K562 (cell line): Measurements from ENCODE around the gene ERAL1. TPM values are rescaled to one million over a fixed set of nuclear protein-coding genes. Genes with fewer than 3 reads are reported as not detected.
A peak's percentile ranks its signal among the peaks of the same experiment; 100 is the strongest.

Experiments
- ATAC-seq: fragments of 200-7000 bp; cut with Tn5 transposase; 3 replicates; pipeline ENCODE4 v1.9.1; 2020; ENCODE audit warnings: moderate library complexity
- BruUV-seq: library from RNA; stranded (reverse); fragments of 400-500 nt; replicated peaks from 2 replicates; lab custom pipeline; 2021; lab: Mats Ljungman, UMichigan
- CTCF ChIA-PET: fragments of 300-600 bp; formaldehyde crosslinking; extraction: SDS; loops from one replicate; lab custom pipeline; 2021; ENCODE audit warnings: low intra/inter-chr PET ratio; lab: Yijun Ruan, JAX
- POLR2A ChIA-PET: fragments of 300-600, 350-650 bp; sonication (Branson Sonifier 250); formaldehyde crosslinking; extraction: SDS; loops from one replicate; lab custom pipeline; 2021; ENCODE audit warnings: antibody characterized with exemption, inconsistent platforms; lab: Yijun Ruan, JAX
- DNase-seq, 4 experiments: peaks; one replicate each; pipeline versions ENCODE4 v3.0.0 to v3.0.0-alpha.2; 2011 to 2018; ENCODE audit warnings: low spot score in 3 of 4, mixed read lengths in 3 of 4; ENCODE audit errors: extremely low read depth in 1 of 4
- FAIRE-seq: peaks from 2 replicates; lab custom pipeline; 2011; peaks lifted over from hg19 to GRCh38; lab: Jason Lieb, UNC
- H2AFZ ChIP-seq: 2 replicates; pipeline ENCODE4 v1.6.0; 2011; ENCODE audit warnings: low read depth, low read length, control low read depth, inconsistent platforms
- H3K27ac ChIP-seq: fragments of 200-600 bp; 3 replicates; pipeline ENCODE4 v1.8.0; 2011; ENCODE audit warnings: low read depth, mild to moderate bottlenecking, control low read depth, inconsistent platforms, low read length, moderate library complexity, mixed read lengths; ENCODE audit errors: extremely low read depth
- H3K27me3 ChIP-seq, 2 experiments: fragments of 300-600 bp in 1 of 2; 2 replicates in 1 of 2; 3 replicates in 1 of 2; pipeline versions ENCODE4 v1.6.0 to v1.8.0; 2011; ENCODE audit warnings: inconsistent platforms in 2 of 2, low read length in 2 of 2, mild to moderate bottlenecking in 1 of 2, mixed read lengths in 1 of 2, moderate library complexity in 1 of 2; ENCODE audit not compliant: control insufficient read depth in 2 of 2, insufficient read depth in 2 of 2
- H3K36me3 ChIP-seq: fragments of 300-600 bp; 3 replicates; pipeline ENCODE4 v1.8.0; 2011; ENCODE audit warnings: mild to moderate bottlenecking, low read length, inconsistent platforms; ENCODE audit not compliant: control insufficient read depth, insufficient read depth
- H3K4me1 ChIP-seq, 2 experiments: fragments of 200-600 bp in 1 of 2; replicated peaks in 1 of 2; 2 replicates in 1 of 2; 3 replicates in 1 of 2; pipeline versions ENCODE4 v1.5.1 to v1.8.0; 2011; ENCODE audit warnings: inconsistent platforms in 2 of 2, low read length in 2 of 2, mild to moderate bottlenecking in 1 of 2, mixed read lengths in 1 of 2, moderate library complexity in 1 of 2; ENCODE audit not compliant: control insufficient read depth in 2 of 2, insufficient read depth in 2 of 2
- H3K4me2 ChIP-seq: 2 replicates; pipeline ENCODE4 v1.6.1; 2011; ENCODE audit warnings: low read length, control low read depth, inconsistent platforms, mixed read lengths; ENCODE audit not compliant: insufficient read depth
- H3K4me3 ChIP-seq: fragments of 200-600 bp; sonication (generic), shearing (Covaris generic); 2 replicates; pipeline ENCODE4 v1.5.1; 2016; ENCODE audit warnings: control low read depth, inconsistent platforms
- H3K79me2 ChIP-seq: fragments of 200-600 bp; 3 replicates; pipeline ENCODE4 v1.8.0; 2011; ENCODE audit warnings: low read length, inconsistent platforms; ENCODE audit not compliant: control insufficient read depth, insufficient read depth
- H3K9ac ChIP-seq, 2 experiments: 2 replicates each; pipeline versions ENCODE4 v1.6.0 to v1.6.1; 2011; ENCODE audit warnings: low read depth in 2 of 2, low read length in 2 of 2, control low read depth in 1 of 2, inconsistent platforms in 1 of 2, mild to moderate bottlenecking in 1 of 2, mixed read lengths in 1 of 2; ENCODE audit not compliant: insufficient read depth in 1 of 2
- H3K9me1 ChIP-seq: one replicate; pipeline ENCODE4 v1.6.0; 2011; ENCODE audit warnings: inconsistent platforms, mild to moderate bottlenecking, low read length, moderate library complexity; ENCODE audit not compliant: control insufficient read depth, insufficient read depth
- H3K9me3 ChIP-seq: replicated peaks from 2 replicates; pipeline ENCODE4 v1.5.1; 2011; ENCODE audit warnings: low read depth, low read length, inconsistent platforms; ENCODE audit not compliant: control insufficient read depth, insufficient read depth
- H4K20me1 ChIP-seq: replicated peaks from 2 replicates; pipeline ENCODE4 v1.6.1; 2011; ENCODE audit warnings: low read length, inconsistent platforms, mixed read lengths; ENCODE audit not compliant: control insufficient read depth, insufficient read depth
- CAMTA2 ChIP-seq: fragments of 250-450 bp; sonication (Bioruptor Pico); conservative IDR thresholded peaks from 2 replicates; pipeline ENCODE4 v1.5.1; 2022
- CEBPG ChIP-seq, 3 experiments: fragments of 200-800 bp in 1 of 3; sonication (Bioruptor generic) in 1 of 3; sonication (generic) in 1 of 3; formaldehyde crosslinking in 1 of 3; IDR thresholded peaks in 2 of 3; conservative IDR thresholded peaks in 1 of 3; 2 replicates each; pipeline versions ENCODE4 v1.6.1 to v1.8.0; 2016 to 2022; ENCODE audit warnings: missing compliant biosample characterization in 2 of 3, missing genetic modification characterization in 2 of 3, mild to moderate bottlenecking in 1 of 3, missing genetic modification reagents in 1 of 3
- CXXC5 ChIP-seq: fragments of 250-450 bp; sonication (Bioruptor Pico); IDR thresholded peaks from 2 replicates; pipeline ENCODE4 v1.8.0; 2022; ENCODE audit warnings: inconsistent platforms, mild to moderate bottlenecking, moderate library complexity
- HMGN3 ChIP-seq: IDR thresholded peaks from 2 replicates; pipeline ENCODE4 v1.6.1; 2011; ENCODE audit warnings: borderline replicate concordance, low read depth, mild to moderate bottlenecking, mixed read lengths, low read length; ENCODE audit not compliant: insufficient read length; ENCODE audit errors: extremely low read depth
- LCOR ChIP-seq: sonication (generic); formaldehyde crosslinking; IDR thresholded peaks from 2 replicates; pipeline ENCODE4 v1.8.0; 2022; ENCODE audit warnings: mild to moderate bottlenecking, missing genetic modification reagents
- NR1H2 ChIP-seq: sonication (generic); formaldehyde crosslinking; IDR thresholded peaks from 2 replicates; pipeline ENCODE4 v1.4.0; 2020; ENCODE audit warnings: mild to moderate bottlenecking, missing genetic modification reagents
- POLR2G ChIP-seq: fragments of 200-400 bp; formaldehyde crosslinking; IDR thresholded peaks from 2 replicates; pipeline ENCODE4 v1.6.1; 2017; ENCODE audit warnings: low read depth, mild to moderate bottlenecking, antibody characterized with exemption, low read length, moderate library complexity
- PURB ChIP-seq: sonication (generic); formaldehyde crosslinking; IDR thresholded peaks from 2 replicates; pipeline ENCODE4 v1.9.0; 2021; ENCODE audit warnings: low read depth, mild to moderate bottlenecking, missing genetic modification reagents
- RBFOX2 ChIP-seq: fragments of 200-400 bp; formaldehyde crosslinking; IDR thresholded peaks from 2 replicates; pipeline ENCODE4 v1.6.1; 2017; ENCODE audit warnings: low read depth, mild to moderate bottlenecking, low read length, moderate library complexity
- RBM39 ChIP-seq: fragments of 200-400 bp; formaldehyde crosslinking; optimal IDR thresholded peaks from 2 replicates; pipeline ENCODE3; 2018; ENCODE audit warnings: low read depth, low read length
- RCOR1 ChIP-seq, 2 experiments: IDR thresholded peaks; 2 replicates each; pipeline ENCODE4 v1.6.1; 2012; ENCODE audit warnings: low read depth in 2 of 2, low read length in 2 of 2, borderline replicate concordance in 1 of 2, improper control_type of control experiment in 1 of 2
- TSC22D4 ChIP-seq: fragments of 450-650 bp; IDR thresholded peaks from 2 replicates; pipeline ENCODE4 v1.6.1; 2016; ENCODE audit warnings: missing genetic modification characterization, missing biosample characterization, control low read depth
- ZC3H11A ChIP-seq: IDR thresholded peaks from 2 replicates; pipeline ENCODE4 v1.6.1; 2012; ENCODE audit warnings: low read depth, low read length, improper control_type of control experiment
- WGBS: fragments of 100-300 bp; shearing (Covaris generic); methylation state at CpG from one replicate; pipeline ENCODE4 v1.1.6; 2016; ENCODE audit warnings: low coverage, mixed read lengths; ENCODE audit not compliant: insufficient coverage; ENCODE audit errors: missing lambda C conversion rate; 5-methylcytosine and 5-hydroxymethylcytosine counted together
- in situ Hi-C: fragments of 300-500 bp; cut with MboI; formaldehyde crosslinking; loops from 4 replicates; pipeline ENCODE4 v1.15.0; 2018; ENCODE audit warnings: inconsistent platforms, mixed read lengths
- intact Hi-C: fragments of 100-400 bp; cut with micrococcal nuclease; formaldehyde crosslinking; loops from 2 replicates; pipeline ENCODE4 v1.14.2; 2022
- polyA plus RNA-seq, 8 experiments: library from polyadenylated mRNA; depleted of rRNA in 4 of 8; stranded (reverse) in 5 of 8; unstranded in 3 of 8; fragments of >200 nt; fragmentation: Nextera tagmentation in 2 of 8; fragmentation: Illumina TruSeq in 1 of 8; extraction: Ambion mirVana in 2 of 8; extraction: Trizol in 1 of 8; gene quantifications; 2 replicates each; pipeline versions ENCODE4 v1.2.1 to v1.2.3, GENCODE V29; 2011 to 2014; ENCODE audit warnings: inconsistent platforms in 1 of 8, missing spikeins in 1 of 8
- total RNA-seq, 7 experiments: library from RNA; depleted of rRNA in 6 of 7; stranded (reverse); fragments of >200 nt in 6 of 7; fragmentation: Illumina TruSeq in 2 of 7; extraction: Trizol in 2 of 7; gene quantifications; 2 replicates each; pipeline versions ENCODE4 v1.2.1 to v1.2.3, GENCODE V29; 2011 to 2021; ENCODE audit warnings: low replicate concordance in 1 of 7

The ERAL1 gene
- total and polyA plus RNA-seq, 9 of the 15 experiments (the other 6 are each of a cell fraction or from before 2014, with no cell fraction given), result 37.5 to 351 (median 106) TPM

- intact Hi-C loops (loop anchor here (5.0 kb wide), 1 partner anchor 251 kb away; the partner anchor contains the start of gene BLTP2), in situ Hi-C loops (loop anchor here (5.0 kb wide), 1 partner anchor 131 kb away; no protein-coding TSS in a partner anchor)
- peaks cover 44 to 55% of the 10 kb centered on the region in 2 experiments for H3K4me1 ChIP-seq
- H3K79me2 ChIP-seq, result peaks cover 77% of the 10 kb centered on the region
- H3K4me3 ChIP-seq, result no peak overlapping the region
- H3K9me1 ChIP-seq, result no peaks in the 10 kb centered on the region
- FAIRE-seq (no peak), DNase-seq (no peak), ATAC-seq (no peak)
- no peaks in the 10 kb centered on the region for H3K27me3 ChIP-seq
- ChIA-PET POLR2A (interaction anchor here (0.6 to 2.8 kb wide), 28 partner anchors 8 to 321 kb away, joined by 3 to 15 read pairs (median 4); partner anchors contain the start of genes ALDOC, BLTP2 and RPL23A), CTCF (no interaction called here)
- H4K20me1 ChIP-seq, result no peaks in the 10 kb centered on the region
- TF ChIP-seq TSC22D4 (tag) (no peak), CXXC5 (CRISPR knock-in tag) (no peak), LCOR (CRISPR knock-in tag) (no peak), RCOR1 (IDR thresholded peaks at IDR 0.05; ENCODE audit: borderline replicate concordance in 1 of 2, low read depth in 2 of 2, low read length in 2 of 2) (no peak), CAMTA2 (CRISPR knock-in tag) (no peak), POLR2G (peak; percentile 37; the same call in 1 of the 2 replicates), NR1H2 (CRISPR knock-in tag) (no peak), PURB (CRISPR knock-in tag) (no peak), RBM39 (no peak), ZC3H11A (no peak), RBFOX2 (peak; percentile 34; the same call in 1 of the 2 replicates), CEBPG (CRISPR knock-in tag; IDR thresholded peaks at IDR 0.05) (no peak), CEBPG (tag; conservative IDR thresholded peaks at IDR 0.05 in 1 of 2, IDR thresholded peaks at IDR 0.05 in 1 of 2) (no peak), HMGN3 (no peak)
- 83% methylated on average over 12 of the region's 12 CpGs for WGBS
- H3K9me3 ChIP-seq, result no peaks in the 10 kb centered on the region
- peak overlapping the region; percentile 86 to 91 for H3K9ac ChIP-seq
- H3K4me2 ChIP-seq, result peak overlapping the region; percentile 89
- H3K27ac ChIP-seq, result peak overlapping the region; percentile 91; the same call in 2 of the 3 replicates
- H3K36me3 ChIP-seq, result peaks cover 38% of the 10 kb centered on the region
- BruUV-seq, result no TSS peak
- H2AFZ ChIP-seq, result no peak overlapping the region
Measured at GRCh38 chr17:28898527-28898955, 43.7 kb downstream of the ERAL1 start.
